HepG2 (cell line): ENCODE data around the gene HSF4.

Experiments
- ATAD3A ChIP-seq: sonication (generic); formaldehyde crosslinking; IDR thresholded peaks from 2 replicates; pipeline ENCODE4 v1.4.0; 2020; ENCODE audit warnings: missing genetic modification reagents
- CHD2 ChIP-seq: IDR thresholded peaks from 2 replicates; pipeline ENCODE4 v1.6.1; 2011; ENCODE audit warnings: low read depth, low read length, improper control_type of control experiment
- JUN ChIP-seq: sonication (generic); formaldehyde crosslinking; IDR thresholded peaks from 2 replicates; pipeline ENCODE4 v1.4.0; 2020; ENCODE audit warnings: mild to moderate bottlenecking, missing genetic modification reagents
- MAX ChIP-seq: IDR thresholded peaks from 2 replicates; pipeline ENCODE4 v1.6.1; 2012; ENCODE audit warnings: inconsistent platforms
- MYC ChIP-seq: sonication (generic); formaldehyde crosslinking; IDR thresholded peaks from 2 replicates; pipeline ENCODE4 v1.9.0; 2021; ENCODE audit warnings: missing genetic modification reagents, borderline replicate concordance
- SMAD1 ChIP-seq: sonication (generic); formaldehyde crosslinking; IDR thresholded peaks from 2 replicates; pipeline ENCODE4 v1.4.0; 2020; ENCODE audit warnings: missing genetic modification reagents, low read depth, mild to moderate bottlenecking, borderline replicate concordance
- ZNF678 ChIP-seq: sonication (generic); formaldehyde crosslinking; IDR thresholded peaks from 2 replicates; pipeline ENCODE4 v1.4.0; 2020; ENCODE audit warnings: mild to moderate bottlenecking, missing genetic modification reagents
- ZNF790 ChIP-seq: sonication (generic); formaldehyde crosslinking; IDR thresholded peaks from 2 replicates; pipeline ENCODE4 v1.8.0; 2022; ENCODE audit warnings: missing genetic modification reagents, mild to moderate bottlenecking, borderline replicate concordance

DNA sequence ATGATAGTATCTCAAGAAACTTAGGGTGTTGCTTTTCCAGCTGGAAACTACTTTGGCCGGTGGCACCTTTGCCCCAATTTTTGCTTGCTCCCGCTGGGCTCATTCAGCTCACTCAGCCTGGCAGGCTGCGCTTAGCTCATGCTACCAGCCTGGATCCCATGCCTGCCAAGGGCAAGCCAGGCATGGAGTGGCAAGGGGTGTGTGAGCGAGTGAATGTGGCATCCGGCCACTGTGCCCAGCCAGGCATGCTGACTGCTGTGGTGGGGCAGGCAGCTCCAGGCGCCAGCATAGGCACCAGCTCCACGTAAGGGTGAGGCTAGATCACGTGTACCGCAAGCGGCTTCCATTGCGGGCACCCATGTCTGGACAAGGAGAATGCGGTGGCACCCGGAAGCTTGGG lies 23.2 kb upstream of the HSF4 start:
- TF ChIP-seq ZNF678 (CRISPR knock-in tag) (no peak), CHD2 (no peak), MYC (CRISPR knock-in tag) (no peak), SMAD1 (no peak), MAX (no peak), JUN (CRISPR knock-in tag) (no peak), ZNF790 (CRISPR knock-in tag) (no peak), ATAD3A (no peak)
